Posterior vena cava (tissue), 2 donors: ENCODE results near the gene RNF8. TPM values are rescaled to one million over a fixed set of nuclear protein-coding genes. Genes with fewer than 3 reads are reported as not detected.
"Not testable (repeated sequence)": the region's sequence is repeated elsewhere in the genome, so short reads cannot be mapped to it uniquely, and the experiment has no call there.

ENCODE experiments used
- DNase-seq: peaks from one replicate; pipeline ENCODE4 v3.0.0-alpha.2; 2020; ENCODE audit warnings: low spot score
- intact Hi-C, 2 donors: fragments of 100-400 bp; cut with DNase I; formaldehyde crosslinking; loops; one replicate each; pipeline versions ENCODE4 v1.14.1 to v1.14.2; 2022 to 2023
- total RNA-seq, 2 donors: library from RNA; stranded (reverse); fragmentation: NEBNext Ultra II Directional; extraction: Animal tissue kit (Norgen Biotek cat#: 25700); gene quantifications; one replicate each; pipeline ENCODE4 v1.2.1, GENCODE V29; 2021
- donor health status: DM: yes; HTN: yes; CAD: no.
- donor health status: DM: yes; HTN: yes; CAD: no.

RNF8 gene
- total RNA-seq, 2 donors from 2014 or later = 13.6 to 14.0 TPM

DNA sequence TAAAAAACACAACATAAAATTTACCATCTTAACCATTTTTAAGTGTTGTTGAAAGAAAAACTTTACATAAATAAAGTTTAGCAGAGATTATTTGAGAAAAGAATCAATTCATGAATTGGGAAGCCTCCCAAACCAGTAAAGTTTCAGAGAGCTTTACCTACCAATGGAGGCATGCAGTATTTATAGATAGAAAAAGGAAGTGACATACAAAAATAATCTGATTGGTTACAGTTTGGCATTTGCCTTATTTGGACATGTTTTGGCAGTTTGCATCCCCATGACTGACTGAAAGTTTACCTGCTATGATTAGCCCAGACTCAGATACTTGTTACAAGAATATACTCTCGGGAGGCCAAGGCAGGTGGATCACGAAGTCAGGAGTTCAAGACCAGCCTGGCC lies 75.6 kb downstream of the RNF8 start:
- intact Hi-C loops = no loop called here
- DNase-seq = no peak

DNA sequence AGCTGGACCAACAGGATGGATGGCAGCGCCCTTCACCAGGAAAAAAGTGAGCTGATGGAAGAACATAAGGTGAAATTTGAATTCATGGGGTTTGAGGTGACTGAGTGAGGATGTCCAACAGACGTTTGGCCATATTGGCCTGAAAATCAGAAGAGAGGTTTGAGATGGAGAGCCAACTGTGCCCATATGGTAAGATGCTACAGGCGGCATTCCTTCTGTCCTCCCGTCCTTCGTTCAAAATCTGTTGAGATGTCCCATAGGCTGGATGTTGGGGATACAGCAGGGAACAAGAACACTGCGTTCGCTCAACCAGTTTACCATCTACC lies 78.8 kb downstream of the RNF8 start:
- intact Hi-C loops = no loop called here
- no peak for DNase-seq

GRCh38 chr6:37432916-37433656 lies 79.3 kb downstream of the RNF8 start, which contains the start of gene CMTR1:
Gene CMTR1, plus strand, starts transcription at chr6:37433221. Its CDS starts 2,409 bp downstream, at chr6:37435630.
- peak; percentile 99 for DNase-seq
- intact Hi-C loops = no loop called here

GRCh38 chr6:37433657-37434271 lies 80.0 kb downstream of the RNF8 start:
- intact Hi-C loops = no loop called here
- no peak for DNase-seq

GRCh38 chr6:37435373-37435772 lies 81.6 kb downstream of the RNF8 start:
- intact Hi-C loops = no loop called here
- no peak for DNase-seq

DNA sequence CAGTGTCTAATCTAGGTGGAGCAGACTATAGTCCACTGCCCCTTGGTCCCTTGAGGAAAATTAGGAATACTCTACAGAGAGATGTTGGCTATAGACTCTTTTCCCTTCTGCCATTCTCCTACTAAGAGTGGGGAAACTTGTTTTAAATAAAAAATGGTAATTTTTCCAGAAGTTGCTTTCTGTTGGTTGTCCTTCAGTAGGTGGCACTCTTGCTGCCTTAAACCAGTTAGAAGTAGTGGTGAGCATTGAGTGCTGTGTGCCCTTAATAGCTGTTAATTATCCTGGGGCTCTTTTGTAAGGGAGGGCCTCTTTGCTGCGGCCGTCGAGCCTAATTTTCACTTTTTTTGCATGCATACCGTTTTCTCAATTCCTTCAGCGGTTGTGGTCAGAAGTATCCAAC lies 82.0 kb downstream of the RNF8 start:
- DNase-seq = no peak
- intact Hi-C loops = no loop called here

- intact Hi-C loops = no loop called here
Observed at GRCh38 chr6:37438930-37439329, 85.1 kb downstream of the RNF8 start.

GRCh38 chr6:37441651-37442050 lies 87.9 kb downstream of the RNF8 start:
- no peak for DNase-seq
- intact Hi-C loops = no loop called here

More at GRCh38 chr6:37438930-37439329, 85.1 kb downstream of the RNF8 start:
- DNase-seq = no peak

- intact Hi-C loops = no loop called here
- no peak for DNase-seq
Observed at GRCh38 chr6:37442416-37443215, 88.8 kb downstream of the RNF8 start.

- intact Hi-C loops, DNase-seq: not testable (repeated sequence)
Observed at GRCh38 chr6:37443216-37443542, 89.4 kb downstream of the RNF8 start.

Other genes starting within 250 kb of the RNF8 start
- gene PIM1, start 183.8 kb upstream of the RNF8 start, total RNA-seq = 10 to 100 TPM; 32.3 to 34.3 TPM
- gene TBC1D22B, start 96.2 kb upstream of the RNF8 start, total RNA-seq = 1 to 10 TPM; 6.2 to 8.5 TPM
- gene TMEM217, start 95.8 kb upstream of the RNF8 start, total RNA-seq = 1 to 10 TPM in 1 of 2 donors, under 1 TPM in 1; 0.56 to 2.0 TPM
- 10 to 100 TPM; 24.0 to 27.9 TPM for gene CMTR1, start 79.2 kb downstream of the RNF8 start, total RNA-seq
- gene CCDC167, start 145.9 kb downstream of the RNF8 start, total RNA-seq = 10 to 100 TPM; 16.2 to 18.9 TPM